GM19023 (cell line): ENCODE results near the gene RMND5A.

Source experiments
- ATAC-seq: cut with Tn5 transposase; IDR thresholded peaks from one replicate; pipeline ENCODE4 v1.9.1; 2021; ENCODE audit warnings: mild to moderate bottlenecking, moderate library complexity; ENCODE audit not compliant: unreplicated experiment

Gene RMND5A

GRCh38 chr2:86790134-86790675 lies 70.1 kb downstream of the RMND5A start:
- ATAC-seq, result no peak

- no peak for ATAC-seq
These were observed 70.8 kb downstream of the RMND5A start, which contains the start of gene CD8A for GRCh38 chr2:86790676-86791572. Gene CD8A (minus strand): TSS chr2:86790913. CDS start chr2:86790825, 88 bp downstream.

- ATAC-seq, result no peak
These were observed 71.5 kb downstream of the RMND5A start for GRCh38 chr2:86791573-86791972.

GRCh38 chr2:86793752-86794151 lies 73.7 kb downstream of the RMND5A start:
- ATAC-seq, result no peak

- ATAC-seq, result no peak
These were observed 74.8 kb downstream of the RMND5A start for GRCh38 chr2:86794861-86795260.

GRCh38 chr2:86800856-86801567 lies 80.9 kb downstream of the RMND5A start:
- ATAC-seq, result no peak

- no peak for ATAC-seq
These were observed 86.2 kb downstream of the RMND5A start for GRCh38 chr2:86806059-86806857.

- ATAC-seq, result no peak
These were observed 87.0 kb downstream of the RMND5A start for GRCh38 chr2:86807133-86807467.

GRCh38 chr2:86807468-86808275 lies 87.6 kb downstream of the RMND5A start:
- ATAC-seq, result peak; percentile 39

GRCh38 chr2:86808315-86809161 lies 88.4 kb downstream of the RMND5A start:
- ATAC-seq, result peak; percentile 94

GRCh38 chr2:86809481-86810121 lies 89.5 kb downstream of the RMND5A start:
- ATAC-seq, result no peak

GRCh38 chr2:86815611-86816010 lies 95.5 kb downstream of the RMND5A start:
- ATAC-seq, result no peak

GRCh38 chr2:86818114-86818801 lies 98.2 kb downstream of the RMND5A start:
- ATAC-seq, result no peak

- ATAC-seq, result no peak
These were observed 98.9 kb downstream of the RMND5A start for GRCh38 chr2:86818957-86819356.

- no peak for ATAC-seq
These were observed 101.2 kb downstream of the RMND5A start for GRCh38 chr2:86821306-86821705.

- no peak for ATAC-seq
These were observed 101.8 kb downstream of the RMND5A start for GRCh38 chr2:86821842-86822241.

- no peak for ATAC-seq
These were observed 102.7 kb downstream of the RMND5A start for GRCh38 chr2:86822668-86823345.
